Neural progenitor cell (in vitro differentiated cells): ENCODE measurements around the gene BPHL. TPM values are rescaled to one million over a fixed set of nuclear protein-coding genes. Genes with fewer than 3 reads are reported as not detected.

ENCODE experiments used
- DNase-seq: peaks from one replicate; pipeline ENCODE4 v3.0.0-alpha.2; 2016; ENCODE audit warnings: low spot score
- H2AFZ ChIP-seq: fragments of 200-600 bp; sonication (generic); replicated peaks from 2 replicates; pipeline ENCODE4 v1.6.1; 2016; ENCODE audit warnings: antibody characterized with exemption
- H3F3A ChIP-seq: fragments of 200-600 bp; sonication (generic); 2 replicates; pipeline ENCODE4 v1.6.1; 2016; ENCODE audit warnings: antibody characterized with exemption, low read depth
- H3K27ac ChIP-seq: fragments of 200-600 bp; sonication (generic); 2 replicates; pipeline ENCODE4 v1.5.1; 2016; ENCODE audit warnings: mild to moderate bottlenecking
- H3K27me3 ChIP-seq: fragments of 200-600 bp; sonication (generic); 2 replicates; pipeline ENCODE4 v1.6.1; 2016; ENCODE audit warnings: mild to moderate bottlenecking, moderate library complexity
- H3K36me3 ChIP-seq: fragments of 200-600 bp; sonication (generic); 2 replicates; pipeline ENCODE4 v1.5.1; 2016
- H3K4me1 ChIP-seq: fragments of 200-600 bp; sonication (generic); 2 replicates; pipeline ENCODE4 v1.6.1; 2016; ENCODE audit warnings: mixed run types
- H3K4me2 ChIP-seq: fragments of 200-600 bp; sonication (generic); 2 replicates; pipeline ENCODE4 v1.6.1; 2016
- H3K4me3 ChIP-seq: fragments of 200-600 bp; sonication (generic); 2 replicates; pipeline ENCODE4 v1.5.1; 2016
- H3K79me2 ChIP-seq: fragments of 200-600 bp; sonication (generic); 2 replicates; pipeline ENCODE4 v1.6.1; 2016; ENCODE audit warnings: low read depth
- H3K9ac ChIP-seq: fragments of 200-600 bp; sonication (generic); 2 replicates; pipeline ENCODE4 v1.6.1; 2016
- H3K9me3 ChIP-seq: fragments of 200-600 bp; sonication (generic); 2 replicates; pipeline ENCODE4 v1.5.1; 2016; ENCODE audit warnings: low read depth
- H4K20me1 ChIP-seq: fragments of 200-600 bp; sonication (generic); 2 replicates; pipeline ENCODE4 v1.6.1; 2016; ENCODE audit warnings: low read depth
- H3K27ac Mint-ChIP-seq: 3 replicates; pipeline ENCODE4 v1.8.0; 2021; ENCODE audit warnings: mixed read lengths
- H3K27me3 Mint-ChIP-seq: 2 replicates; pipeline ENCODE4 v1.8.0; 2022; ENCODE audit warnings: low read depth, mild to moderate bottlenecking, inconsistent platforms, moderate library complexity, mixed read lengths; ENCODE audit not compliant: insufficient read depth
- H3K36me3 Mint-ChIP-seq: 3 replicates; pipeline ENCODE4 v1.8.0; 2021; ENCODE audit warnings: mixed read lengths
- H3K4me1 Mint-ChIP-seq: 3 replicates; pipeline ENCODE4 v1.8.0; 2021; ENCODE audit warnings: mixed read lengths
- H3K4me3 Mint-ChIP-seq: 3 replicates; pipeline ENCODE4 v1.8.0; 2021; ENCODE audit warnings: mild to moderate bottlenecking, moderate library complexity, mixed read lengths
- H3K9me3 Mint-ChIP-seq: 3 replicates; pipeline ENCODE4 v1.8.0; 2020; ENCODE audit warnings: mixed read lengths
- CTCF ChIP-seq: fragments of 200-600 bp; sonication (generic); IDR thresholded peaks from 2 replicates; pipeline ENCODE4 v1.5.1; 2017; ENCODE audit warnings: antibody characterized with exemption, mild to moderate bottlenecking
- EZH2 ChIP-seq: fragments of 200-600 bp; sonication (generic); IDR thresholded peaks from 2 replicates; pipeline ENCODE4 v1.6.1; 2017; ENCODE audit warnings: antibody characterized with exemption, mild to moderate bottlenecking, moderate library complexity
- EZH2phosphoT487 ChIP-seq: fragments of 200-600 bp; sonication (generic); IDR thresholded peaks from 2 replicates; pipeline ENCODE4 v1.6.1; 2017; ENCODE audit warnings: antibody characterized with exemption
- total RNA-seq: library from RNA; depleted of rRNA; stranded (reverse); fragments of >200 nt; gene quantifications from 2 replicates; pipeline ENCODE4 v1.2.3, GENCODE V29; 2015; ENCODE audit warnings: low replicate concordance

Gene BPHL
- total RNA-seq, 1 donor from 2014 or later = 44.5 TPM

DNA sequence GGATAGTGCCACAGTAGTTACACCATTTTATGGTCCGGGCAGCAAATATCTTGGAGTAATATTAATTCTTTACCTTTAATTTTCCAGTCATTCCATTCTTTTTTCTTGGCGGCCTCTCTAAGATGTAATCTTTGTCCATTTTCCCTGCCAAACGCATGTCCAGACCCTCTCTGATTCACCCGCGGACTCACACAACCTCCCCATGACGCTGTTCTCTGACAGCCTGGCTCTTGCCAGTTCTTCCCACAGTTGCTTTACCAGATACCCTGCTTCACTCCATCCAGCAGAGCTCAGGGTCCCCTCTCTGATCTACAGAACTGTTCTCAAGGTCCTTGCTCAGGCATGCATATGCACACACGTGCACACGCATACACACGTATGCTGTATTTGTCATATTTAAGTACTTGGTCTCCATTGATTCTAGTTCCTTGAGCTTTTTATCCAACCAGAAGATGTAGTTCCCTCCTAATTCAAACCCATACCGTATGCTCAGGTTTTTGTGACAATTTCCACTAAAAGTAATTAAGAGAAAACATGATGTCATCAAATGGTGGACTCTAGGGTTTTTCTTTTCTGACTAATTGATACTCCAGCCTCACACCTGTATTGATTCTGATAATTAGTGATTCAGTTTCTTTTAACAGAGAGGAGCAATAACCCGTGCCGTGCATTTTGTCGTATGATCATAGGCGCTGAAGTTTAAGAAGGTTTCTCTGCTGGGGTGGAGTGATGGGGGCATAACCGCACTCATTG is 10.0 kb downstream of the BPHL start:
- Histone ChIP-seq H3K27me3 (no peaks in the 10 kb centered on the region), H3K27ac (no peak overlapping the region), H3K4me2 (no peak overlapping the region)

GRCh38 chr6:3131695-3132094 is 13.2 kb downstream of the BPHL start:
- Mint-ChIP-seq H3K36me3 (peaks cover 57% of the 10 kb centered on the region), H3K4me1 (no peaks in the 10 kb centered on the region), H3K27ac (peak overlapping the region; percentile 19), H3K9me3 (no peaks in the 10 kb centered on the region), H3K4me3 (no peak overlapping the region), H3K27me3 (peaks cover 3% of the 10 kb centered on the region)
- H3K9me3 ChIP-seq = no peaks in the 10 kb centered on the region
- no peaks in the 10 kb centered on the region for H3K79me2 ChIP-seq
- no peaks in the 10 kb centered on the region for H3K27me3 ChIP-seq
- no peaks in the 10 kb centered on the region for H3F3A ChIP-seq
- no peak for DNase-seq
- H3K4me1 ChIP-seq = no peaks in the 10 kb centered on the region
- TF ChIP-seq EZH2 (no peak), CTCF (no peak), EZH2phosphoT487 (no peak)
- H4K20me1 ChIP-seq = no peaks in the 10 kb centered on the region
- no peak overlapping the region for H3K4me3 ChIP-seq
- no peak overlapping the region for H3K27ac ChIP-seq
- H2AFZ ChIP-seq = no peak overlapping the region
- no peak overlapping the region for H3K4me2 ChIP-seq
- H3K36me3 ChIP-seq = peaks cover 3% of the 10 kb centered on the region
- H3K9ac ChIP-seq = no peak overlapping the region

More for the DNA sequence above, 10.0 kb downstream of the BPHL start:
- H3K4me3 ChIP-seq = no peak overlapping the region
- Mint-ChIP-seq H3K9me3 (no peaks in the 10 kb centered on the region), H3K4me3 (no peak overlapping the region), H3K36me3 (peaks cover 38% of the 10 kb centered on the region), H3K27me3 (peaks cover 3% of the 10 kb centered on the region), H3K4me1 (peaks cover 15% of the 10 kb centered on the region), H3K27ac (peak overlapping the region; percentile 4)
- no peak overlapping the region for H3K9ac ChIP-seq
- H3F3A ChIP-seq = peaks cover 8% of the 10 kb centered on the region
- H3K36me3 ChIP-seq = peaks cover 3% of the 10 kb centered on the region
- no peaks in the 10 kb centered on the region for H3K9me3 ChIP-seq
- no peak overlapping the region for H2AFZ ChIP-seq
- TF ChIP-seq EZH2 (no peak), EZH2phosphoT487 (no peak), CTCF (no peak)
- H3K4me1 ChIP-seq = no peaks in the 10 kb centered on the region
- DNase-seq = no peak
- H4K20me1 ChIP-seq = peaks cover 8% of the 10 kb centered on the region
- no peaks in the 10 kb centered on the region for H3K79me2 ChIP-seq

DNA sequence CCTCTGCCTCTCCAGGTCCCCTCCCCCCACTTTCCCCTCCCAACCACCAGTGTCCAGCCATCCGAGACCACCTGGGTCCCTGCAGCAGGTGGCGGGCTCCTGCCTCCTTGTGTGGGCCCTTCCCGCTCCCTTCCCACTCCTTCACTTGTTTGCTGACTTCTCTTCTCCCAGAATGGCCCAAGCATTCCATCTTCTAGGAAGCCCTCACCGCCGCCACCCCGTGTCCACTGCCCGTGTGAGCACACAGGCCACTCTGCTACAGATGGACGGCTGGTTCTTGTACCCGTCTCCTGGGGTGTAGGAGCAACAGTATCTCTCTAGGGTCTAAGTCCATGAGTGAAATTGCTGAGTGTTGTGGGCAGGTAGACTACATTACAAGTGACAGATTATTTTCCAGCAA is 15.0 kb downstream of the BPHL start:
- Mint-ChIP-seq H3K27me3 (peaks cover 3% of the 10 kb centered on the region), H3K4me1 (no peaks in the 10 kb centered on the region), H3K4me3 (peak overlapping the region; percentile 38), H3K36me3 (peaks cover 59% of the 10 kb centered on the region), H3K27ac (no peak overlapping the region), H3K9me3 (no peaks in the 10 kb centered on the region)
- Histone ChIP-seq H3K9me3 (no peaks in the 10 kb centered on the region), H3K4me1 (no peaks in the 10 kb centered on the region), H3F3A (no peaks in the 10 kb centered on the region), H3K27ac (peak overlapping the region; percentile 29), H3K4me2 (no peak overlapping the region), H3K36me3 (peaks cover 19% of the 10 kb centered on the region), H4K20me1 (no peaks in the 10 kb centered on the region), H3K79me2 (no peaks in the 10 kb centered on the region), H3K27me3 (no peaks in the 10 kb centered on the region), H3K4me3 (no peak overlapping the region), H3K9ac (no peak overlapping the region), H2AFZ (no peak overlapping the region)
- TF ChIP-seq CTCF = no peak
- DNase-seq = no peak
